Daoy (cell line): ENCODE results near the gene IGFL1. TPM values are rescaled to one million over a fixed set of nuclear protein-coding genes. Genes with fewer than 3 reads are reported as not detected.
"Not testable (repeated sequence)": the region's sequence is repeated elsewhere in the genome, so short reads cannot be mapped to it uniquely, and the experiment has no call there.

Experiments used
- DNase-seq: peaks from one replicate; pipeline ENCODE4 v3.0.0-alpha.2; 2015; ENCODE audit warnings: low read depth
- total RNA-seq: library from RNA; depleted of rRNA; stranded (reverse); fragments of >200 nt; shearing (Covaris generic); gene quantifications from 2 replicates; pipeline ENCODE4 v1.2.3, GENCODE V29; 2014

The IGFL1 gene
- total RNA-seq, 1 experiment from 2014 or later, result not detected

- DNase-seq, result no peak
These were observed 4.8 kb upstream of the IGFL1 start for GRCh38 chr19:46224773-46225172.

- DNase-seq, result no peak
These were observed 4.0 kb upstream of the IGFL1 start for GRCh38 chr19:46225558-46226004.

- DNase-seq, result no peak
These were observed 3.0 kb upstream of the IGFL1 start for GRCh38 chr19:46226438-46226973.

GRCh38 chr19:46232029-46232428 is 2.5 kb downstream of the IGFL1 start:
- peak; percentile 39 for DNase-seq

- no peak for DNase-seq
These were observed 2.9 kb downstream of the IGFL1 start for GRCh38 chr19:46232468-46232867.

- DNase-seq, result no peak
These were observed 3.5 kb downstream of the IGFL1 start for GRCh38 chr19:46232938-46233621.

GRCh38 chr19:46233871-46234270 is 4.3 kb downstream of the IGFL1 start:
- not testable (repeated sequence) for DNase-seq

- DNase-seq, result not testable (repeated sequence)
These were observed 8.6 kb downstream of the IGFL1 start for GRCh38 chr19:46238141-46238540.

GRCh38 chr19:46239193-46240024 is 9.9 kb downstream of the IGFL1 start:
- DNase-seq, result no peak

- DNase-seq, result no peak
These were observed 11.2 kb downstream of the IGFL1 start for GRCh38 chr19:46240693-46241092.

- no peak for DNase-seq
These were observed 12.1 kb downstream of the IGFL1 start for GRCh38 chr19:46241626-46242025.

GRCh38 chr19:46243081-46243654 is 13.6 kb downstream of the IGFL1 start:
- not testable (repeated sequence) for DNase-seq

GRCh38 chr19:46250076-46250735 is 20.7 kb downstream of the IGFL1 start:
- DNase-seq, result no peak

- DNase-seq, result no peak
These were observed 21.9 kb downstream of the IGFL1 start for GRCh38 chr19:46251416-46251815.

- DNase-seq, result no peak
These were observed 25.2 kb downstream of the IGFL1 start for GRCh38 chr19:46254776-46255175.

- no peak for DNase-seq
These were observed 27.3 kb downstream of the IGFL1 start for GRCh38 chr19:46256855-46257254.

GRCh38 chr19:46261501-46261900 is 32.0 kb downstream of the IGFL1 start:
- peak; percentile 33 for DNase-seq

- DNase-seq, result peak; percentile 92
These were observed 33.2 kb downstream of the IGFL1 start for GRCh38 chr19:46262684-46263296.

GRCh38 chr19:46264801-46265200 is 35.3 kb downstream of the IGFL1 start:
- not testable (repeated sequence) for DNase-seq

GRCh38 chr19:46265217-46265828 is 35.8 kb downstream of the IGFL1 start:
- DNase-seq, result peak; percentile 82

- DNase-seq, result no peak
These were observed 39.6 kb downstream of the IGFL1 start for GRCh38 chr19:46269101-46269500.
